Endothelial cell of umbilical vein (primary cell): ENCODE data around the gene AP1S2. TPM values are rescaled to one million over a fixed set of nuclear protein-coding genes. Genes with fewer than 3 reads are reported as not detected.

Experiments
- BruUV-seq: library from RNA; stranded (reverse); fragments of 400-500 nt; replicated peaks from 2 replicates; lab custom pipeline; 2021; lab: Mats Ljungman, UMichigan
- CTCF ChIA-PET: fragments of 300-600, 350-600 bp; sonication (Branson Sonifier 250); formaldehyde crosslinking; loops from one replicate; lab custom pipeline; 2021; ENCODE audit warnings: antibody characterized with exemption, inconsistent platforms; lab: Charles Lee
- POLR2A ChIA-PET: fragments of 300-600, 350-600 bp; sonication (Branson Sonifier 250); formaldehyde crosslinking; loops from one replicate; lab custom pipeline; 2021; ENCODE audit warnings: antibody characterized with exemption, inconsistent platforms; lab: Charles Lee
- DNase-seq: peaks from one replicate; pipeline ENCODE4 v3.0.0-alpha.2; 2011; ENCODE audit warnings: low read depth, low spot score
- FAIRE-seq: peaks from 2 replicates; lab custom pipeline; 2011; peaks lifted over from hg19 to GRCh38; lab: Jason Lieb, UNC
- H2AFZ ChIP-seq: 2 replicates; pipeline ENCODE4 v1.6.0; 2012; ENCODE audit warnings: low read depth, low read length, control low read depth, inconsistent platforms
- H3K27ac ChIP-seq: 2 replicates; pipeline ENCODE4 v1.5.1; 2011; ENCODE audit warnings: low read depth, mild to moderate bottlenecking, control low read depth, low read length, moderate library complexity; ENCODE audit not compliant: insufficient read depth
- H3K27me3 ChIP-seq, 2 experiments: 2 replicates each; pipeline versions ENCODE4 v1.6.0 to v1.6.1; 2011; ENCODE audit warnings: low read length in 2 of 2, mixed read lengths in 1 of 2; ENCODE audit not compliant: control insufficient read depth in 2 of 2, insufficient read depth in 2 of 2
- H3K36me3 ChIP-seq, 2 experiments: 2 replicates in 1 of 2; 3 replicates in 1 of 2; pipeline ENCODE4 v1.5.1; 2011; ENCODE audit warnings: low read length in 2 of 2, mild to moderate bottlenecking in 1 of 2, moderate library complexity in 1 of 2; ENCODE audit not compliant: control insufficient read depth in 2 of 2, insufficient read depth in 2 of 2; ENCODE audit errors: extremely low read depth in 1 of 2
- H3K4me1 ChIP-seq: 3 replicates; pipeline ENCODE4 v1.5.1; 2011; ENCODE audit warnings: mild to moderate bottlenecking, low read length; ENCODE audit not compliant: control insufficient read depth, insufficient read depth; ENCODE audit errors: extremely low read depth
- H3K4me2 ChIP-seq: 2 replicates; pipeline ENCODE4 v1.6.1; 2011; ENCODE audit warnings: low read length, control low read depth, mixed read lengths; ENCODE audit not compliant: insufficient read depth
- H3K4me3 ChIP-seq, 3 experiments: fragments of 200-600 bp in 1 of 3; sonication (generic), shearing (Covaris generic) in 1 of 3; replicated peaks in 1 of 3; 2 replicates each; pipeline ENCODE4 v1.5.1; 2011 to 2016; ENCODE audit warnings: control low read depth in 3 of 3, low read length in 3 of 3, mild to moderate bottlenecking in 2 of 3, inconsistent platforms in 1 of 3, low read depth in 1 of 3, moderate library complexity in 1 of 3; ENCODE audit not compliant: insufficient read depth in 1 of 3
- H3K79me2 ChIP-seq: 2 replicates; pipeline ENCODE4 v1.6.0; 2012; ENCODE audit warnings: low read length, inconsistent platforms; ENCODE audit not compliant: control insufficient read depth, insufficient read depth
- H3K9ac ChIP-seq: replicated peaks from 2 replicates; pipeline ENCODE3; 2011; ENCODE audit warnings: low read length, control low read depth; ENCODE audit not compliant: insufficient read depth; ENCODE audit errors: extremely low read depth
- H3K9me1 ChIP-seq: replicated peaks from 3 replicates; pipeline ENCODE4 v1.6.0; 2011; ENCODE audit warnings: mild to moderate bottlenecking, low read length; ENCODE audit not compliant: control insufficient read depth, insufficient read depth; ENCODE audit errors: extremely low read depth
- H3K9me3 ChIP-seq: replicated peaks from 2 replicates; pipeline ENCODE4 v1.5.1; 2012; ENCODE audit warnings: low read length, inconsistent platforms; ENCODE audit not compliant: control insufficient read depth, insufficient read depth
- H4K20me1 ChIP-seq: replicated peaks from 2 replicates; pipeline ENCODE3; 2011; ENCODE audit warnings: mild to moderate bottlenecking, low read length; ENCODE audit not compliant: control insufficient read depth, insufficient read depth; ENCODE audit errors: extremely low read depth
- EZH2 ChIP-seq: IDR thresholded peaks from 2 replicates; pipeline ENCODE4 v1.6.1; 2012; ENCODE audit warnings: borderline replicate concordance, low read depth, mild to moderate bottlenecking, moderate library complexity, low read length, inconsistent platforms; ENCODE audit not compliant: severe bottlenecking
- FOS ChIP-seq: IDR thresholded peaks from 2 replicates; pipeline ENCODE4 v1.6.1; 2011; ENCODE audit warnings: mild to moderate bottlenecking, low read length, moderate library complexity, borderline replicate concordance; ENCODE audit not compliant: insufficient read depth
- GATA2 ChIP-seq: IDR thresholded peaks from 2 replicates; pipeline ENCODE4 v1.7.0; 2011; ENCODE audit warnings: low read depth, mild to moderate bottlenecking, moderate library complexity, mixed read lengths, low read length; ENCODE audit not compliant: insufficient read length, insufficient read depth
- JUN ChIP-seq: IDR thresholded peaks from 2 replicates; pipeline ENCODE4 v1.6.1; 2011; ENCODE audit warnings: borderline replicate concordance, low read depth; ENCODE audit not compliant: insufficient read length, insufficient read depth
- MYC ChIP-seq: IDR thresholded peaks from one replicate; pipeline ENCODE4 v1.6.1; 2011; ENCODE audit warnings: mild to moderate bottlenecking, low read depth, low read length
- POLR2A ChIP-seq: IDR thresholded peaks from 2 replicates; pipeline ENCODE4 v1.6.1; 2012; ENCODE audit warnings: low read depth, mild to moderate bottlenecking, control low read depth, low read length
- POLR2AphosphoS5 ChIP-seq: IDR thresholded peaks from 2 replicates; pipeline ENCODE4 v1.6.1; 2012; ENCODE audit warnings: low read depth, mild to moderate bottlenecking, control low read depth, low read length, moderate library complexity; ENCODE audit not compliant: insufficient read depth
- dilution Hi-C: fragments of 300-500 bp; cut with MboI; formaldehyde crosslinking; loops from one replicate; pipeline ENCODE4 v1.15.0; 2019; ENCODE audit warnings: low sequenced_read_pairs; ENCODE audit not compliant: extremely low pct_ligation_motif_present
- intact Hi-C: fragments of 100-400 bp; cut with micrococcal nuclease; formaldehyde crosslinking; loops from one replicate; pipeline ENCODE4 v1.10.0; 2022
- polyA plus RNA-seq, 4 experiments: library from polyadenylated mRNA; depleted of rRNA in 3 of 4; stranded (reverse) in 3 of 4; unstranded in 1 of 4; fragments of >200 nt; gene quantifications; 2 replicates each; pipeline versions ENCODE4 v1.2.1 to v1.2.3, GENCODE V29; 2011 to 2012; ENCODE audit warnings: missing spikeins in 1 of 4
- total RNA-seq: library from RNA; stranded (reverse); gene quantifications from 2 replicates; pipeline ENCODE4 v1.2.3, GENCODE V29; 2021
- TF ChIP-seq, protein P1 (sequence below), 2 donors: IDR thresholded peaks; 1 replicate in 1 of 2; 2 replicates in 1 of 2; pipeline ENCODE4 v1.5.1; 2011; ENCODE audit warnings: low read length in 2 of 2, mild to moderate bottlenecking in 2 of 2, moderate library complexity in 2 of 2, control low read depth in 1 of 2, inconsistent platforms in 1 of 2, low read depth in 1 of 2; ENCODE audit not compliant: insufficient read depth in 1 of 2; ENCODE audit errors: extremely low read depth in 1 of 2
- TF ChIP-seq, protein P2 (sequence below): IDR thresholded peaks from 2 replicates; pipeline ENCODE4 v1.6.1; 2011; ENCODE audit not compliant: insufficient read depth, insufficient read length

The AP1S2 gene
- total and polyA plus RNA-seq, 2 donors (not counting 3 experiments of a cell fraction or from before 2014, with no cell fraction given) = 21.0 to 37.3 TPM

GRCh38 chrX:15816438-15816809 is 38.2 kb downstream of the AP1S2 start:
- no peak overlapping the region for H3K9ac ChIP-seq
- ChIA-PET POLR2A (no interaction called here), CTCF (interaction anchor here (0.8 to 1.6 kb wide), 4 partner anchors 10 to 396 kb away, joined by 3 to 5 read pairs (median 4); no protein-coding TSS in a partner anchor)
- TF ChIP-seq POLR2AphosphoS5 (no peak), POLR2A (no peak), MYC (no peak), GATA2 (no peak), JUN (no peak), EZH2 (no peak), FOS (no peak)
- TF ChIP-seq, protein P1, sequence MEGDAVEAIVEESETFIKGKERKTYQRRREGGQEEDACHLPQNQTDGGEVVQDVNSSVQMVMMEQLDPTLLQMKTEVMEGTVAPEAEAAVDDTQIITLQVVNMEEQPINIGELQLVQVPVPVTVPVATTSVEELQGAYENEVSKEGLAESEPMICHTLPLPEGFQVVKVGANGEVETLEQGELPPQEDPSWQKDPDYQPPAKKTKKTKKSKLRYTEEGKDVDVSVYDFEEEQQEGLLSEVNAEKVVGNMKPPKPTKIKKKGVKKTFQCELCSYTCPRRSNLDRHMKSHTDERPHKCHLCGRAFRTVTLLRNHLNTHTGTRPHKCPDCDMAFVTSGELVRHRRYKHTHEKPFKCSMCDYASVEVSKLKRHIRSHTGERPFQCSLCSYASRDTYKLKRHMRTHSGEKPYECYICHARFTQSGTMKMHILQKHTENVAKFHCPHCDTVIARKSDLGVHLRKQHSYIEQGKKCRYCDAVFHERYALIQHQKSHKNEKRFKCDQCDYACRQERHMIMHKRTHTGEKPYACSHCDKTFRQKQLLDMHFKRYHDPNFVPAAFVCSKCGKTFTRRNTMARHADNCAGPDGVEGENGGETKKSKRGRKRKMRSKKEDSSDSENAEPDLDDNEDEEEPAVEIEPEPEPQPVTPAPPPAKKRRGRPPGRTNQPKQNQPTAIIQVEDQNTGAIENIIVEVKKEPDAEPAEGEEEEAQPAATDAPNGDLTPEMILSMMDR (IDR thresholded peaks at IDR 0.05; ENCODE audit: extremely low read depth in 1 of 2, insufficient read depth in 1 of 2, low read depth in 1 of 2, low read length in 2 of 2) = no peak
- TF ChIP-seq, protein P2, sequence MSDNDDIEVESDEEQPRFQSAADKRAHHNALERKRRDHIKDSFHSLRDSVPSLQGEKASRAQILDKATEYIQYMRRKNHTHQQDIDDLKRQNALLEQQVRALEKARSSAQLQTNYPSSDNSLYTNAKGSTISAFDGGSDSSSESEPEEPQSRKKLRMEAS = no peak
- H4K20me1 ChIP-seq = no peaks in the 10 kb centered on the region
- dilution Hi-C loops (no loop called here), intact Hi-C loops (loop anchor here (1.0 kb wide), 1 partner anchor 157 kb away; no protein-coding TSS in a partner anchor)
- H3K9me1 ChIP-seq = no peaks in the 10 kb centered on the region
- no peaks in the 10 kb centered on the region for H3K9me3 ChIP-seq
- no peak overlapping the region for H2AFZ ChIP-seq
- H3K27ac ChIP-seq = no peak overlapping the region
- H3K79me2 ChIP-seq = no peaks in the 10 kb centered on the region
- no peak for FAIRE-seq
- no TSS peak for BruUV-seq
- no peak overlapping the region for H3K4me2 ChIP-seq
- no peaks in the 10 kb centered on the region for H3K27me3 ChIP-seq
- no peaks in the 10 kb centered on the region for H3K4me1 ChIP-seq
- no peak overlapping the region for H3K4me3 ChIP-seq
- no peak for DNase-seq
- H3K36me3 ChIP-seq = peaks cover 0 to 4% of the 10 kb centered on the region in 2 experiments
